Mesendoderm (in vitro differentiated cells): Measurements from ENCODE around the gene LRRC3.

ENCODE experiments used
- DNase-seq: peaks from one replicate; pipeline ENCODE4 v3.0.0; 2013
- H2AK5ac ChIP-seq: 2 replicates; pipeline ENCODE4 v1.6.1; 2013; ENCODE audit warnings: low read length, inconsistent platforms
- H2BK120ac ChIP-seq: 2 replicates; pipeline ENCODE4 v1.6.1; 2013; ENCODE audit warnings: low read depth, mild to moderate bottlenecking, low read length, moderate library complexity, mixed read lengths
- H2BK15ac ChIP-seq: replicated peaks from 2 replicates; pipeline ENCODE4 v1.6.1; 2013; ENCODE audit warnings: low read depth, mild to moderate bottlenecking, moderate library complexity
- H2BK5ac ChIP-seq: 2 replicates; pipeline ENCODE4 v1.6.1; 2013; ENCODE audit warnings: low read length, inconsistent platforms
- H3K18ac ChIP-seq: 2 replicates; pipeline ENCODE4 v1.6.1; 2013; ENCODE audit warnings: mild to moderate bottlenecking, low read length, mixed read lengths
- H3K23ac ChIP-seq: one replicate; pipeline ENCODE4 v1.6.1; 2013; ENCODE audit warnings: low read length
- H3K27ac ChIP-seq: 2 replicates; pipeline ENCODE4 v1.5.1; 2013; ENCODE audit warnings: low read depth, mild to moderate bottlenecking, inconsistent platforms, low read length, moderate library complexity
- H3K27me3 ChIP-seq: 2 replicates; pipeline ENCODE4 v1.6.1; 2013; ENCODE audit warnings: low read length, control low read depth, mild to moderate bottlenecking, inconsistent platforms; ENCODE audit not compliant: insufficient read depth, poor library complexity
- H3K36me3 ChIP-seq: 2 replicates; pipeline ENCODE4 v1.6.1; 2013; ENCODE audit warnings: low read length, inconsistent platforms; ENCODE audit not compliant: control insufficient read depth, insufficient read depth
- H3K4ac ChIP-seq: one replicate; pipeline ENCODE4 v1.6.1; 2013; ENCODE audit warnings: low read depth, mild to moderate bottlenecking, low read length, moderate library complexity
- H3K4me1 ChIP-seq: 2 replicates; pipeline ENCODE4 v1.6.1; 2013; ENCODE audit warnings: low read depth, low read length, inconsistent platforms; ENCODE audit not compliant: control insufficient read depth
- H3K4me2 ChIP-seq: 2 replicates; pipeline ENCODE4 v1.6.1; 2013; ENCODE audit warnings: low read length
- H3K4me3 ChIP-seq: 2 replicates; pipeline ENCODE4 v1.5.1; 2013; ENCODE audit warnings: mild to moderate bottlenecking, low read length
- H3K56ac ChIP-seq: one replicate; pipeline ENCODE4 v1.6.1; 2013; ENCODE audit warnings: low read length
- H3K79me1 ChIP-seq: 2 replicates; pipeline ENCODE4 v1.6.1; 2013; ENCODE audit warnings: low read length, inconsistent platforms
- H3K79me2 ChIP-seq: 2 replicates; pipeline ENCODE4 v1.6.1; 2013; ENCODE audit warnings: mild to moderate bottlenecking, low read length; ENCODE audit not compliant: control insufficient read depth, insufficient read depth
- H3K9ac ChIP-seq: 2 replicates; pipeline ENCODE4 v1.6.1; 2013; ENCODE audit warnings: low read length, inconsistent platforms
- H4K5ac ChIP-seq: one replicate; pipeline ENCODE4 v1.6.1; 2013; ENCODE audit warnings: low read length
- H4K8ac ChIP-seq: one replicate; pipeline ENCODE4 v1.6.1; 2013; ENCODE audit warnings: low read depth, mild to moderate bottlenecking, control low read depth, low read length, moderate library complexity
- WGBS: extraction: QIAGEN DNeasy Blood & Tissue Kit; methylation state at CpG from one replicate; pipeline ENCODE4 v1.1.7; 2013; ENCODE audit warnings: low lambda C conversion rate, missing lambda C conversion rate; ENCODE audit not compliant: insufficient coverage; ENCODE audit errors: extremely low coverage; 5-methylcytosine and 5-hydroxymethylcytosine counted together

Gene LRRC3

GRCh38 chr21:44418108-44418875 is 37.0 kb upstream of the LRRC3 start:
- Histone ChIP-seq H2AK5ac (no peak overlapping the region), H4K5ac (no peak overlapping the region), H3K4ac (no peak overlapping the region), H3K27me3 (no peaks in the 10 kb centered on the region), H3K79me2 (no peaks in the 10 kb centered on the region), H3K79me1 (no peaks in the 10 kb centered on the region), H2BK5ac (no peak overlapping the region), H3K27ac (no peak overlapping the region), H3K36me3 (no peaks in the 10 kb centered on the region), H3K56ac (no peak overlapping the region), H3K4me2 (no peak overlapping the region), H2BK15ac (no peak overlapping the region), H3K9ac (no peak overlapping the region), H3K23ac (no peak overlapping the region), H4K8ac (no peak overlapping the region), H3K18ac (no peak overlapping the region), H2BK120ac (no peak overlapping the region), H3K4me3 (no peak overlapping the region), H3K4me1 (no peaks in the 10 kb centered on the region)
- no CpG with 5 or more reads among the region's 25 CpGs for WGBS
- no peak for DNase-seq

- Histone ChIP-seq H3K23ac (no peak overlapping the region), H2AK5ac (no peak overlapping the region), H3K4me3 (no peak overlapping the region), H3K79me2 (no peaks in the 10 kb centered on the region), H3K18ac (no peak overlapping the region), H3K36me3 (no peaks in the 10 kb centered on the region), H3K27me3 (no peaks in the 10 kb centered on the region), H3K4ac (no peak overlapping the region), H3K9ac (no peak overlapping the region), H3K56ac (no peak overlapping the region), H2BK15ac (no peak overlapping the region), H4K8ac (no peak overlapping the region), H3K27ac (no peak overlapping the region), H3K79me1 (no peaks in the 10 kb centered on the region), H2BK5ac (no peak overlapping the region), H3K4me1 (no peaks in the 10 kb centered on the region), H2BK120ac (no peak overlapping the region), H4K5ac (no peak overlapping the region), H3K4me2 (no peak overlapping the region)
- DNase-seq: no peak
- WGBS: no CpG with 5 or more reads among the region's 8 CpGs
Observed at GRCh38 chr21:44418876-44419230, 36.5 kb upstream of the LRRC3 start.

DNA sequence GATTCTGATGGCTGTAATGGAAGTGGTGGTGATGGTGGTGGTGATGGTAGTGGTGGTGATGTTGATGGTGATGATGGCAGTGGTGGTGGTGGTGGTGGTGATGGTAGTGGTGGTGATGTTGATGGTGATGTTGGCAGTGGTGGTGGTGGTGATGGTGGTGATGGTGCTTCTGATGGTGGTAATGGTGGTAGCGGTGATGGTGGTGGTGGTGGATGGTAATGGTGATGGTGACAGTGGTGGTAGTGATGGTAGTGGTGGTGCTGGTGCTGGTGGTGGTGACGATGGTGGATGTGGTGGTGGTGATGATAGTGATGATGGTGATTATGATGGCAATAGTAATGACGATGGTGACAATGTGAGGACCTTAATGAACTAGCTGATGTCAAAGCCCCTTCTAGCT is 35.6 kb upstream of the LRRC3 start:
- no peak overlapping the region for H4K5ac ChIP-seq
- H3K23ac ChIP-seq: no peak overlapping the region
- no peak for DNase-seq
- no peaks in the 10 kb centered on the region for H3K79me1 ChIP-seq
- no peak overlapping the region for H4K8ac ChIP-seq
- H3K56ac ChIP-seq: no peak overlapping the region
- H3K4me3 ChIP-seq: no peak overlapping the region
- H3K18ac ChIP-seq: no peak overlapping the region
- no peaks in the 10 kb centered on the region for H3K27me3 ChIP-seq
- no peak overlapping the region for H2BK15ac ChIP-seq
- no peaks in the 10 kb centered on the region for H3K36me3 ChIP-seq
- no peak overlapping the region for H3K4ac ChIP-seq
- no CpG with 5 or more reads among the region's 3 CpGs for WGBS
- no peaks in the 10 kb centered on the region for H3K4me1 ChIP-seq
- no peak overlapping the region for H2BK5ac ChIP-seq
- no peak overlapping the region for H3K9ac ChIP-seq
- H2AK5ac ChIP-seq: no peak overlapping the region
- H2BK120ac ChIP-seq: no peak overlapping the region
- no peak overlapping the region for H3K27ac ChIP-seq
- no peaks in the 10 kb centered on the region for H3K79me2 ChIP-seq
- no peak overlapping the region for H3K4me2 ChIP-seq

DNA sequence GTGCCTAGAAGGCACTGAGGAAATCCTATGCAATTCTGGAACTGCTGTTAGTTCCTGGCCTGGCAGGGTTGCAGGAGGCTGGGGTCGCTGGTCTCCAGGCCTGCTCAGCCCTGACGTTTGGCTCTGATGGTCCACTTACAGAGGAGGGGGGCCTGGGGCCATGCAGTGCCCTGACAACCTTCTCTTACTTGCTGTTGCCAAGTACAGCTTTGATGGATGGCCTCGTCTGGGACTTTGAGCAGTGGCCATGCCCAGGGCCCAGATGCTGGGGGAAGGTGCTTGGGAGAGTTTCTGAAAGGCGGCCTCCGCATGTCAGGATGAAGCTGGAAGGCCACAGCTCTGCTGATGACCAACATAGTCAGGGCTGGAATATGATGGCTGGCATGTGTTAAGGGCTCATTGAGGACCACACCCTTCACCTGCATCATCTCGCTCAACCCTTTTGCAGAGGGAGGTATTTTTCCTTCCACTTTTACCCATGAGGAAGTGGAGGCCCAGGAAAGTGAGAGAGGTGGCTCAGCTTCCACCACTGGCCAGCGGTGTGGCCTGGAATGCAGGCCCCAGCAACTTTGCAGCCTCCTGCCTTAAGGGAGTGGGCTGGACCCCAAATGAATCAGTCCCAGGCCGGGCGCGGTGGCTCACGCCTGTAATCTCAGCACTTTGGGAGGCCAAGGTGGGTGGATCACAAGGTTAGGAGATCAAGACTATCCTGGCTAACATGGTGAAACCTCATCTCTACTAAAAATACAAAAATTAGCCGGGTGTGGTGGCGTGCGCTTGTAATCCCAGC is 34.7 kb upstream of the LRRC3 start:
- H3K4me3 ChIP-seq: no peak overlapping the region
- H3K27me3 ChIP-seq: no peaks in the 10 kb centered on the region
- H3K56ac ChIP-seq: no peak overlapping the region
- H2AK5ac ChIP-seq: no peak overlapping the region
- no peak overlapping the region for H3K18ac ChIP-seq
- WGBS: no CpG with 5 or more reads among the region's 14 CpGs
- H3K79me2 ChIP-seq: no peaks in the 10 kb centered on the region
- no peaks in the 10 kb centered on the region for H3K4me1 ChIP-seq
- H4K8ac ChIP-seq: no peak overlapping the region
- no peaks in the 10 kb centered on the region for H3K79me1 ChIP-seq
- no peak overlapping the region for H2BK5ac ChIP-seq
- no peak overlapping the region for H3K27ac ChIP-seq
- no peaks in the 10 kb centered on the region for H3K36me3 ChIP-seq
- H3K9ac ChIP-seq: no peak overlapping the region
- H3K4me2 ChIP-seq: no peak overlapping the region
- H3K4ac ChIP-seq: no peak overlapping the region
- H2BK15ac ChIP-seq: no peak overlapping the region
- no peak for DNase-seq
- H4K5ac ChIP-seq: no peak overlapping the region
- H3K23ac ChIP-seq: no peak overlapping the region
- H2BK120ac ChIP-seq: no peak overlapping the region

- DNase-seq: no peak
- Histone ChIP-seq H3K4me3 (no peak overlapping the region), H3K9ac (no peak overlapping the region), H3K23ac (no peak overlapping the region), H2AK5ac (no peak overlapping the region), H3K79me1 (no peaks in the 10 kb centered on the region), H3K79me2 (no peaks in the 10 kb centered on the region), H3K27ac (no peak overlapping the region), H2BK5ac (no peak overlapping the region), H3K4ac (no peak overlapping the region), H3K27me3 (no peaks in the 10 kb centered on the region), H3K18ac (no peak overlapping the region), H2BK120ac (no peak overlapping the region), H3K4me1 (no peaks in the 10 kb centered on the region), H2BK15ac (no peak overlapping the region), H4K8ac (no peak overlapping the region), H3K56ac (no peak overlapping the region), H3K36me3 (no peaks in the 10 kb centered on the region), H3K4me2 (no peak overlapping the region), H4K5ac (no peak overlapping the region)
- no CpG with 5 or more reads among the region's 26 CpGs for WGBS
Observed at GRCh38 chr21:44421901-44422840, 33.1 kb upstream of the LRRC3 start.
